Measurements from ENCODE around the gene DENND1A.

DENND1A gene

DNA sequence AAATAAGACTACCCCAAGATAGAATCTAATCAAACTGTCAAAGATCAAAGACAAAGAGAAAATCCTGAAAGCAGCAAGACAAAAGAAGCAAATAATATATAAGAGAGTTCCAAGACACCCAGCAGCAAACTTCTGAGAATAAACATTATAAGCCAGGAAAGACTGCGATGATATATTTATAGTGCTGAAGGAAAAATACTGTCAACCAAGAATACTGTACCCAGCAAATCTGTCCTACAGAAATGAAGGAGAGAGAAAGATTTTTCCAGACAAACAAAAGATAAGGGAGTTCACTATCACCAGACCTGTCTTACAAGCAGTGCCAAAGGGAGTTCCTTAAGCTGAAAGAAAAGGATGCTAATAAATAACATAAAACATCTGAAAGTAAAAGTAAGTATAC lies 227.4 kb downstream of the DENND1A start:
- TF ChIP-seq CTCF (IDR thresholded peaks at IDR 0.05), result no peak

- no peak for TF ChIP-seq CTCF (IDR thresholded peaks at IDR 0.05)
Observed at GRCh38 chr9:123697686-123698085, 232.2 kb downstream of the DENND1A start.

DNA sequence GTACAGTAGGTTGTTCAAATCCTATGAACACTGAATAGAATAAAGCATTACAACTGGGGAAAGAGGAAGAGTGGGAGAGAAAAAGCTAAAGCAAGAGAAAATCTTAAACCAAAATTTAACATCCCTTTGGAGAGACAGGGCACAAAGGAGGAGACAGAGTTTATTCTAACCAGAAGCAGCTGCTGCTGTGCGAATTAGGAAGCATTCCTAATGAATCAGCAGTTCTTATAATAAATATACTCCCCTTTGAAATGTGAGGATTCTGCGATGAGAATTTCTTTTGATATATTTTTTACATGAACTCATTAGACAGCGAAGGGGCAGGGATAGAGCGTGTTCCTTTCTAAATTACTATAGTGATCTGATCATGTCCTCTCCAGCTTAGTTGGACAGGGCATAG lies 233.4 kb downstream of the DENND1A start:
- no peak for TF ChIP-seq CTCF (IDR thresholded peaks at IDR 0.05)

DNA sequence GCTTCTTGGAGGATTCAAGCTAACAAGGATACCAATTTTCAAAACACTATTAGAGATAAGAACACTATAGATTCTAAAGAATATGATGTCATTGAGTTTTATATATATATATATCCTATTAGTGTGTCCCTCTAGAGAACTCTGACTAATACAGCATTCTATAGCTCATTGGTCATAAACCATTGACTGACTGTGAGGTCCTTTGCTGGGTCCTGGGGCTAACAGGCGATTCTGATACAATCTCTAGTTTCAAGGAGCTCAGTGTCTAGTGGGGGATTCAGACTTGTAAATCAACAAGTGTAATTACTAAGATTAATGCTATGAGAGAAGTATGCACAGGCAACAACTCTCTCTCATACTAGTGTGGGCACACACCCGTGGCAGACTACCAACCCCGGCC lies 234.5 kb downstream of the DENND1A start:
- TF ChIP-seq CTCF (IDR thresholded peaks at IDR 0.05), result no peak

DNA sequence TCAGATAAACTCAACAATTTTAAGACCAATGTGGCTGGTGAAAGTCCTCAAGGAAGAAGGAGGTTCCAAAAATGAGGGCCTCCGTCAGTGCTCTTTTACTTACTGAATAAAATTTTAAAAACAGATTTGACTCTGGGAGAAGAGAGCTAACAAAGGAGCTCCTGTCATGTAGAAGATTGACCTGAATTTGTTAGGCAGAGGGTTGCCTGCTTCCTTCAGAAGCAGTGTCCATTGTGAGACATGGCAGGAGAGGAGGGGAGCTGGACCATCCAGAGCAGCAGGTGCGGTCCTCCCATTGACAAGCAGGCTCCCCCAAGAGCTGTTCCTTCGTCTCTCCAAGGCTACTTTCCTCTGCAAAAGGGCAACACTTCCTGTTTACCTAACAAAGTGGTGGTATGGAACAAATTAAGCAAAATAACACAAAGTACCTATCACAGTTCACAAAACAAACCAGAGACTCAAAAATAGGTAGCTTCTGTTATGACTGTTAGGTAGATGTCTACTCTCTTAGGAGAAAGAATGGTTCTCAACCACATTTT lies 238.1 kb downstream of the DENND1A start:
- TF ChIP-seq CTCF (IDR thresholded peaks at IDR 0.05), result no peak

- TF ChIP-seq CTCF (IDR thresholded peaks at IDR 0.05), result no peak
Observed at GRCh38 chr9:123689701-123690428, 240.1 kb downstream of the DENND1A start.

DNA sequence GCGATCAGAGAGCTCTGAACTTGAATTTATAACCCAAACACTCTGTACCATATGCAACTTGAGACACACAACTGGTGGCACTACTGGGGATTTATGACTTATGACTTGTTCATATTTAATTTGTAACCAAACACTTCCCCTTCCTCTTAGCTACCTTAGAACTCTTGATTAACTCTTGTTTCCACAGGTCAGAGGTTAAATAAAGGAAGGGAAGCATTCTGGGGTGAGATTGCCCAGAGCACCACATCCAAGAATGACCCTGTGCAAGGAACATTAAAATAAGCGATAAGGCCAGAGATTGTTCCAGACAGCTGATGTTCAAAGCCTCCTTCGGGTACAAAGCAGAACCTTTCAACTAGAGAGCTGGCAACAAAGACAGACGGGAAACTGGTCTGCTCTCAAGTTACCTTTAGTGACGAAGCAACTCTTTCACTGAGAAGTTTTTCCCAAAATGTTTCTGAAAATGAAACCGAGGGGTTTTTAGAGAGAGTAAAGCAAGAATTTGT lies 242.6 kb downstream of the DENND1A start:
- TF ChIP-seq CTCF (IDR thresholded peaks at IDR 0.05), result no peak

All from LNCAP (cell line).